PC-9 (cell line): Measurements from ENCODE around the gene GATB. TPM values are rescaled to one million over a fixed set of nuclear protein-coding genes. Genes with fewer than 3 reads are reported as not detected.

Source experiments
- BruUV-seq: library from RNA; stranded (reverse); fragments of 400-500 nt; replicated peaks from 2 replicates; lab custom pipeline; 2021; lab: Mats Ljungman, UMichigan
- CTCF ChIA-PET: fragments of 300-600 bp; sonication (Branson Sonifier 250); formaldehyde crosslinking; loops from one replicate; lab custom pipeline; 2022; ENCODE audit warnings: antibody characterized with exemption; lab: Charles Lee
- POLR2A ChIA-PET: fragments of 300-600 bp; sonication (Branson Sonifier 250); formaldehyde crosslinking; loops from one replicate; lab custom pipeline; 2022; ENCODE audit warnings: antibody characterized with exemption; ENCODE audit not compliant: unreplicated experiment; lab: Charles Lee
- DNase-seq, 2 experiments: peaks; one replicate each; pipeline versions ENCODE4 v3.0.0 to v3.0.0-alpha.2; 2015 to 2022; ENCODE audit warnings: mixed read lengths in 1 of 2
- H2AFZ ChIP-seq: fragments of 200-600 bp; sonication (generic); 2 replicates; pipeline ENCODE4 v1.8.1; 2017; ENCODE audit warnings: antibody characterized with exemption
- H3F3A ChIP-seq: fragments of 200-600 bp; sonication (generic); 2 replicates; pipeline ENCODE4 v1.8.1; 2017; ENCODE audit warnings: antibody characterized with exemption, mild to moderate bottlenecking, low read depth; ENCODE audit not compliant: insufficient read depth
- H3K27ac ChIP-seq: fragments of 200-600 bp; sonication (generic); 2 replicates; pipeline ENCODE4 v1.6.1; 2016; ENCODE audit warnings: mixed run types
- H3K27me3 ChIP-seq: fragments of 200-600 bp; sonication (generic); 2 replicates; pipeline ENCODE4 v1.6.1; 2016; ENCODE audit warnings: low read depth, mixed run types; ENCODE audit not compliant: insufficient read depth
- H3K36me3 ChIP-seq: fragments of 200-600 bp; sonication (generic); 2 replicates; pipeline ENCODE4 v1.6.1; 2016; ENCODE audit warnings: low read depth, mixed run types
- H3K4me1 ChIP-seq: fragments of 200-600 bp; sonication (generic); replicated peaks from 2 replicates; pipeline ENCODE4 v1.6.1; 2016; ENCODE audit warnings: mixed run types; ENCODE audit not compliant: insufficient read depth
- H3K4me2 ChIP-seq: fragments of 200-600 bp; sonication (generic); 2 replicates; pipeline ENCODE4 v1.6.1; 2017; ENCODE audit warnings: mixed run types
- H3K4me3 ChIP-seq: fragments of 200-600 bp; sonication (generic); 2 replicates; pipeline ENCODE4 v1.6.1; 2016; ENCODE audit warnings: mixed run types
- H3K79me2 ChIP-seq: fragments of 200-600 bp; sonication (generic); 2 replicates; pipeline ENCODE4 v1.6.1; 2017; ENCODE audit warnings: low read depth, mixed run types
- H3K9me2 ChIP-seq: fragments of 200-600 bp; sonication (generic); 2 replicates; pipeline ENCODE4 v1.8.1; 2017; ENCODE audit warnings: mild to moderate bottlenecking; ENCODE audit not compliant: insufficient read depth
- H3K9me3 ChIP-seq: fragments of 200-600 bp; sonication (generic); 2 replicates; pipeline ENCODE4 v1.8.1; 2016; ENCODE audit warnings: low read depth; ENCODE audit not compliant: insufficient read depth
- H4K20me1 ChIP-seq: fragments of 200-600 bp; sonication (generic); 2 replicates; pipeline ENCODE4 v1.8.1; 2017; ENCODE audit not compliant: insufficient read depth
- EZH2 ChIP-seq: fragments of 200-600 bp; sonication (generic); IDR thresholded peaks from 2 replicates; pipeline ENCODE4 v1.8.0; 2017; ENCODE audit warnings: antibody characterized with exemption, low read depth
- intact Hi-C: fragments of 100-400 bp; cut with micrococcal nuclease; formaldehyde crosslinking; loops from one replicate; pipeline ENCODE4 v1.10.0; 2022; ENCODE audit not compliant: unreplicated experiment
- total RNA-seq: library from RNA; stranded (reverse); gene quantifications from 2 replicates; pipeline ENCODE4 v1.2.3, GENCODE V29; 2021
- TF ChIP-seq, protein P1 (sequence below): fragments of 200-600 bp; sonication (generic); conservative IDR thresholded peaks from 2 replicates; pipeline ENCODE4 v1.6.1; 2017; ENCODE audit warnings: mixed run types, antibody characterized with exemption, mild to moderate bottlenecking, moderate library complexity

GATB gene
- total RNA-seq, 1 experiment from 2014 or later = 24.2 TPM

DNA sequence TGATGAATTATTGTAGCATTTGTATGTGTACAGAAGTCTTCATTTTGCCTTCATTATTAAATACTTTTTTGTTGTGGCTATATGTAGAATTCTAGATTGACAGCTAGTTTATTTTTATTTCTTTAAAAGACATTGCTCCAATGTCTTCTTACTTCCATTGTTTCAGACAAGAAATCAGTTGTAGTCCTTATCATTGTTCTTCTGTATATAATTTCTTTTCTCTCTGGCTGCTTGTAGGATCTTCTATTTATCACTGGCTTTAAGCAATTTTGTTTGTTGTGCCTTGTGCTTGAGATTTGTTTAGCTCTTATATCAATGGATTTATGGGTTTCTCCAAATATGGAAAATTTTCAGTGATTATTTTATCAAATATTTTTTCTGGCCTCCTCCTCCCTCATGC is 13.5 kb upstream of the GATB start:
- Histone ChIP-seq H3K27me3 (no peaks in the 10 kb centered on the region), H3K36me3 (no peaks in the 10 kb centered on the region), H3K4me2 (no peak overlapping the region), H3K4me3 (no peak overlapping the region), H4K20me1 (no peaks in the 10 kb centered on the region), H3K27ac (no peak overlapping the region), H3K9me2 (no peaks in the 10 kb centered on the region), H3F3A (no peaks in the 10 kb centered on the region), H3K79me2 (no peaks in the 10 kb centered on the region), H3K4me1 (no peaks in the 10 kb centered on the region), H2AFZ (no peak overlapping the region), H3K9me3 (no peaks in the 10 kb centered on the region; the same call in 1 of the 2 replicates)
- ChIA-PET POLR2A (no interaction called here), CTCF (no interaction called here)
- TF ChIP-seq EZH2 = no peak
- TF ChIP-seq, protein P1, sequence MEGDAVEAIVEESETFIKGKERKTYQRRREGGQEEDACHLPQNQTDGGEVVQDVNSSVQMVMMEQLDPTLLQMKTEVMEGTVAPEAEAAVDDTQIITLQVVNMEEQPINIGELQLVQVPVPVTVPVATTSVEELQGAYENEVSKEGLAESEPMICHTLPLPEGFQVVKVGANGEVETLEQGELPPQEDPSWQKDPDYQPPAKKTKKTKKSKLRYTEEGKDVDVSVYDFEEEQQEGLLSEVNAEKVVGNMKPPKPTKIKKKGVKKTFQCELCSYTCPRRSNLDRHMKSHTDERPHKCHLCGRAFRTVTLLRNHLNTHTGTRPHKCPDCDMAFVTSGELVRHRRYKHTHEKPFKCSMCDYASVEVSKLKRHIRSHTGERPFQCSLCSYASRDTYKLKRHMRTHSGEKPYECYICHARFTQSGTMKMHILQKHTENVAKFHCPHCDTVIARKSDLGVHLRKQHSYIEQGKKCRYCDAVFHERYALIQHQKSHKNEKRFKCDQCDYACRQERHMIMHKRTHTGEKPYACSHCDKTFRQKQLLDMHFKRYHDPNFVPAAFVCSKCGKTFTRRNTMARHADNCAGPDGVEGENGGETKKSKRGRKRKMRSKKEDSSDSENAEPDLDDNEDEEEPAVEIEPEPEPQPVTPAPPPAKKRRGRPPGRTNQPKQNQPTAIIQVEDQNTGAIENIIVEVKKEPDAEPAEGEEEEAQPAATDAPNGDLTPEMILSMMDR = no peak
- no TSS peak for BruUV-seq
- intact Hi-C loops = no loop called here
- no peak for DNase-seq

DNA sequence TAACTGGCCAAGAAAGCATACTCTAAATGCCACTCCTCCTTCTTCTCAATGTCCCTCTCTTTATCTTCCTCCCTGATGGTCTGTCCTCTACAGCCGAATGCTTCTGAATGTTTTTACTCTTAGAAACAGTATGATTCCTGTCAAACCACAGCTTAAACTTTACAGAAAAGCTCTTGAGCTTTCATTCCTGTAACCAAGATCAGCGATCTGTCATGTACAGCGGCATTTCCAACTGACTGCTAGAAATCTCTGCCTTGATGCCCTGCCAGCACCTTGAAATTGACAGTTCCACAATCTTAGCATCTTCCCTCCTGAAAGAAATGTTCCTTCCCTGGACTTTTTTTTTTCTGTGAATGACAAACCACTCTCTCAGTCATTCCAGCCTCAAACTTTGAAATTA is 11.5 kb upstream of the GATB start:
- H3K4me3 ChIP-seq = no peak overlapping the region
- ChIA-PET CTCF (no interaction called here), POLR2A (interaction anchor here (0.6 kb wide), 1 partner anchor 276 kb away, joined by 3 read pairs; no protein-coding TSS in a partner anchor)
- H3K4me2 ChIP-seq = no peak overlapping the region
- TF ChIP-seq, protein P1 = no peak
- TF ChIP-seq EZH2 = no peak
- intact Hi-C loops = no loop called here
- no peaks in the 10 kb centered on the region; the same call in 1 of the 2 replicates for H3K9me3 ChIP-seq
- no peaks in the 10 kb centered on the region for H3K79me2 ChIP-seq
- no peak overlapping the region for H3K27ac ChIP-seq
- no peaks in the 10 kb centered on the region for H3K9me2 ChIP-seq
- no peak for DNase-seq
- H3K27me3 ChIP-seq = no peaks in the 10 kb centered on the region
- H3K4me1 ChIP-seq = no peaks in the 10 kb centered on the region
- no peaks in the 10 kb centered on the region for H3F3A ChIP-seq
- BruUV-seq = no TSS peak
- no peak overlapping the region for H2AFZ ChIP-seq
- no peaks in the 10 kb centered on the region for H4K20me1 ChIP-seq
- no peaks in the 10 kb centered on the region for H3K36me3 ChIP-seq

DNA sequence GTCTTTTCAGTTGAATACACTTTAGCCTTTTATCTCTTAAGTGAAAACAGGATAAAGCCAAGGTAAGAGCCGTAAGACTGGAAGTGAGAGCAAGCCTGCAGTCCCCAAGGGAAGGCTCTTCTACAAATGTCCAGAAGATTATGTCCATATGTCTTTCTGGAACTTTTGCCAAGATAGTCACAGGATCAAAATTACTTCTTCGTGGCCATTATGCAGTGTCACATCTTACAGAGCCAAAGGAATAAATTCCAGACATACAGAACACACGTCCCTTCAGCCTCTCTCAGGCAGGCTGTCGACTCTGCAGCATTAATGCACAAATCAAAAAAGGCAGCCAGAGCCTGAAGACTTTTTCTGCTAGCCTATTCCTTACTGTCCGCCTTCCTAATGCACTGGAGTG is 10.9 kb upstream of the GATB start:
- POLR2A ChIA-PET = interaction anchor here (0.6 to 0.7 kb wide), 2 partner anchors 11 to 276 kb away, joined by 3 to 5 read pairs; partner anchors contain the start of gene GATB

More for the DNA sequence above, 10.9 kb upstream of the GATB start:
- intact Hi-C loops = no loop called here
- H3K79me2 ChIP-seq = no peaks in the 10 kb centered on the region
- no peaks in the 10 kb centered on the region for H3F3A ChIP-seq
- no peaks in the 10 kb centered on the region; the same call in 1 of the 2 replicates for H3K9me3 ChIP-seq
- TF ChIP-seq EZH2 = no peak
- TF ChIP-seq, protein P1 = no peak
- BruUV-seq = no TSS peak
- no peaks in the 10 kb centered on the region for H4K20me1 ChIP-seq
- no peaks in the 10 kb centered on the region for H3K36me3 ChIP-seq
- no peaks in the 10 kb centered on the region for H3K9me2 ChIP-seq
- H3K4me3 ChIP-seq = no peak overlapping the region
- no peaks in the 10 kb centered on the region for H3K4me1 ChIP-seq
- CTCF ChIA-PET = no interaction called here
- no peaks in the 10 kb centered on the region for H3K27me3 ChIP-seq
- no peak overlapping the region for H2AFZ ChIP-seq
- no peak for DNase-seq
- no peak overlapping the region for H3K4me2 ChIP-seq
- H3K27ac ChIP-seq = no peak overlapping the region
